Left kidney (tissue), 2 donors: ENCODE measurements around the gene URB1. TPM values are rescaled to one million over a fixed set of nuclear protein-coding genes. Genes with fewer than 3 reads are reported as not detected.
"Not testable (repeated sequence)": the region's sequence is repeated elsewhere in the genome, so short reads cannot be mapped to it uniquely, and the experiment has no call there.

Experiments used
- DNase-seq: peaks from one replicate; pipeline ENCODE4 v3.0.0-alpha.2; 2013
- polyA plus RNA-seq: library from polyadenylated mRNA; unstranded; fragments of 120-200 nt; gene quantifications from one replicate; pipeline ENCODE4 v1.2.1, GENCODE V29; 2013; ENCODE audit not compliant: insufficient read length

Gene URB1
- polyA plus RNA-seq, 1 donor = 14.9 TPM

DNA sequence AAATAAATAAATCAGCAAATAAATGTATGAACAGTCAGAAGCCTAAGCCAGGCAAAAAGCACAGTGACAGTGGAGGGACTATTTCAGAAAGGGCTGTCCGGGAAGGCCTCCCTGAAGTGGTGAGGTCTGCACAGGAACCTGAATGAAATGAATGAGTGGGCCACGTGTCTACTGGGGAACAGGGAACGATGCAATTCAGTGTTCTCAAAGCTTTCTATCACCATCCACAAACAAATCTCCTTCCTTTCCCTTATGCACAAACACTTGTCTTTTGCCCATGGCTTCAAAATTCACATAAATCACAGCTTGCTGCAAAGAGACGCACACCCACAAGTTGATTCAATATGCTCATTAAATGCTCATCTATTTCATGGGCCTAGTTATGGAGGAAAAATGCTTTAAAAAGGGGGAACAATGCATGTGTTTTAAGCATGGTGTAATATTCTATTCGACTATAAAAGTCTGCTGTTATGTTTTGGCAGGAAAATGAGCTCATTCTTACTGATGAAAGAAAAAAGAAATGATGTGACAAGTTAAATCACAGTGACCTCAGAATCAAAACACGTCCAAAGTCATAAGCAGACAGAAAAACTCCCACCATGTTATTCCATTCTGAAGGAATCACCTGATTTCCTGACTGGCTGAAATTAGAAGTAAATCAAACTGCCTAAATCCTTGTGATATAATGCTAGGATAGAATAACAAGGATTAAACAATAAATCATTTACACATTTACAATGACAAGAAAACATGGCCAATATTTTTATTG is 21.6 kb downstream of the URB1 start:
- DNase-seq = no peak

- DNase-seq = not testable (repeated sequence)
Observed at GRCh38 chr21:32368961-32369360, 23.9 kb downstream of the URB1 start.

DNA sequence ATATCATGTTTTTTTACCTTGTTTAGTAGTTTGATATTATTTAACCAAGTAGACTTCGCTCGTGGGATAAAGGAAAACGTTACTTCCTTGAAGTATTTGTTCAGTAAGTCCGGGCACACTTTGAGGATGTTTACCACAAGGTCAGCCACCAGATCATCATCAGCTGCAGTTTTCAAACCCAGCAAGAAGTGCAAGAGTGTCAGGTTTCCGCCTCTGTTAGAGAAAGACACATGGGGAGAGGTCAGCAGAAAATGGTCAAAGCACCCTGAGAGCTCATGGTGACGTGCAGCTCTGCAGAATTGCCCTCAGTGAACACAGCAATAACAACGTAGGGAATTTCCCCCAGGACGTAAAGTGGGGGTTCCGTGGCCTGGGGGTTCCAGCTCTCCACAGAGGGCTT is 24.4 kb downstream of the URB1 start:
- DNase-seq = no peak

DNA sequence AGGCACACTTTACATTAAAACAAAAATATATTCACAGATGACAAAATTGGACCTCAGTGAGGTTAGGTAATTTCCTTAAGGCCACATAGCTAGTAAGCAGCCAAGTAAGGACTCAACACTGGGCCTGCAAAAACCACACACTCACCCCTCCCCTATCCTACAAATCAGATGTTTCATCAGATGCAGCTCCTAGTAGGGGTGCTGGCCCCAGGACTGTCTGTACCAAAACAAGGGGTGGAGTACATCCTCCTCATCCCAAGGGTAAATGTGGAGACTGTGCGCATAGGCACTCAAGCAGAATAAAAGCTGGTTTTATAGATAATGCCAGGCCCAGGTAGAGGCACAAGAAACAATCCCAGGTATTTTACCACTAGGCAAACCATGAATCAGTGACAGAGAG is 25.7 kb downstream of the URB1 start:
- DNase-seq = no peak

DNA sequence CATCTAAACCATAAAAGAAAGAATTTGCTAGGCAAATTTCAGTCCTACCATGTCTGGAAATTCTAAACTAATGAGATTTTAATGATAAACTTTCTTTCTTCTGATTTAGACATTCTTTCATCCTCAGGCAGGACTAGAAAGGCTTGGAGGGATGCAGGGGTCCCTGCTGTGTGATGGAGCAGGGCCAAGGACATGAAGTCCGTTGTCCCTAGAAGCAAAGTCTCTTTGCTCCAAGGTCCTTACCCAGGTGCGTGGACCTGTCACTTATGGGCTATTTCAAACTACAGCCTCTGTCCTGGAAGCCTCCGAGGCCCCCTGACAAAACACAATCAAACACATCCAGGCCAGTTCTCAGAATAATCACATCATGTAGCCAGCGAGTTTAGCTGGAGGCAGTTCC is 26.6 kb downstream of the URB1 start:
- no peak for DNase-seq

DNA sequence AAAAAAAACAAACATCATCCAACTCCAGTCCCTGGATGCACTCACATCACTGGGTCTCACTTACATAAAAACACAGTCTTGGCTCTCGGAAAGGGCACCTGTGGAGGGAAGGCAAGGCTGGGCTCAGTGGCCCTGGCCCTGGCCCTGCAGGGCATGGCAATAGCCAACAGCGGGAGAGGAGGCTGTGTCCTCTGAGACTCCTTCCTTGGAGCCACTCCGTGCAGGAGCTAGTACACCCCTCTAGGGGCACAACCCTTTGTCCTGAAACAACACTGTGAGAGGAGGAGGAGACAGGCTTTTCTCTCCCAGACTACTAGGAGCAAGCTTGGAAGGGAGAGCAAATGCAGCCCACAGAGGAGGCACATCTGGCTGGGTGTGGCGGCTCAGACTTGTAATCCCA is 28.0 kb downstream of the URB1 start:
- no peak for DNase-seq

DNA sequence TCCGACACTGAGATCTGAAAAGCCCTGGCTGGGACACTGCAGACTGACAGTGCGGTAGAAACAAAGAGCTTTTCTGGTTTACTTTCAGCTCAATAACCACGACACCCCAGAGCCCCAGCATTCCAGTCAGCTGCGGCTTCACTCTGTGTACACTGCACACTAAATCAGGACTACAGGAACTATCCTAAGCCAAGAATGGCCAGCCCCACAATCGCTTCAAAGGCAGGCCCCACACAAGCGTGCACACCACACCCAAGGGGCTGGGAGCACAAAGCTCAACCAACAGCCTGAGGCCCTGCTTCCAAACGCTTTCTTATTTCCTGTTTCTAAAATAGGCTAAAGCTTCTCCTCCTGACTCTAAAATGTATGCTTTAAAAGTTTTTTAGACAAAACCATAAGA is 28.4 kb downstream of the URB1 start:
- no peak for DNase-seq

- DNase-seq = no peak
Observed at GRCh38 chr21:32360401-32360975, 32.3 kb downstream of the URB1 start.

DNA sequence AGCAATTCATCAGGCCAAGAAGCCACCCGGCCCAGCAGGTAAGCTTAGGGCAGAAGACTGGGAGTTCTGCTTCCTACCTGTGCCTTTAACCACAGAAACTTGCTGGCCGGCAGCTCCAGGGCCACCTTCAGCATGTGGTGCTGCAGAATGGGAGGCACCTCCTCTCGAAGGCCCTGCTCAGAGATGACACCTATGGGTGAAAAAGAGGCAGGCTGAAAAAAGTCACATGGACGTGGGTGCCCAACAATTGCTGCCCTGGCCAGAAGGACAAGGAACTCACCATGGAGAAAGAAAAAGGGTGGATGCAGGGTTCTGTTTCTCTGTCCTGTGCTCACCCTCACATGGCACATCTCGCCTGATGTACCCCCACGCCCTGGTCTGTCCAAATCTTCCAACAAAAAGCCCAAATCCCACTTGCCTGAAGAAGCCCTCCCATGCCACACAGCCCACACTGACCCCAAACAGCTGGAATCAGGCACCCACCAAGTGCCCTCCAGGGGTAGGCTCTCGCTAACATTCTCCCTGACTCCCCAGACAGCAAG is 33.0 kb downstream of the URB1 start:
- DNase-seq = no peak

- no peak for DNase-seq
Observed at GRCh38 chr21:32356874-32357395, 35.9 kb downstream of the URB1 start.

DNA sequence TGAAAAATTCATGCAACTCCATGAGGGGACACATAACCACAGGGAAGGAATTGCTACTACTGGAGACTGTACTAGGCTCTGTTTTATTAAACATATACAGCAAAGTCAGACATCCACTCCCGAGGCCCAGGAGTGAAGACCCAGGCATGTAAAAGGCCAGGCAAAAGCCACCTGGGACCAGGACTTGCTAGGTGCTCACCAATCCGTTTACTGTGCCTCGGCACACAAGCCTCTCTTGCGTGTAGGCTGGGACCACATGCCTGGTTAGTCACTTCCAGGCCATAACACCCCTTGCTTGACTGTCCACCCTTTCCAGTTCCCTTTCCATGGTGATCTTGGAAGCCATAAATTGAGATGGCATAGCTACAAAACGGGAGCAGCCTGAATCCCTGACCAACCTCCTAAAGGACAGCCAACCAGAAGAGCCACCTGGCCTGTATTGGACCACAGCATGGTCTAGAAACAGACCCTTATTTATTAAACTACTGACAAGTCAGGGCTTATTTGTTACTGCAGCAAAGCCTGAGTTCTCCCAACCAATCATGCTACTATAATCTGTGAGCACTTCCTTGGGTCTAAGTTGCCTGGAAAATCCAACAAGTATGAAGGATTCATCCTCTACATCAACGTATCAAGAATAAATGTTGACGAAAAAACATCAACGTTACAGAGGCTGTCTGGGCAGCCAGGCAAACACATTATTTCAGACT is 39.7 kb downstream of the URB1 start:
- no peak for DNase-seq

GRCh38 chr21:32352526-32352925 is 40.3 kb downstream of the URB1 start:
- DNase-seq = no peak

GRCh38 chr21:32351428-32351827 is 41.4 kb downstream of the URB1 start:
- no peak for DNase-seq

- DNase-seq = no peak
Observed at GRCh38 chr21:32350981-32351380, 41.8 kb downstream of the URB1 start.

DNA sequence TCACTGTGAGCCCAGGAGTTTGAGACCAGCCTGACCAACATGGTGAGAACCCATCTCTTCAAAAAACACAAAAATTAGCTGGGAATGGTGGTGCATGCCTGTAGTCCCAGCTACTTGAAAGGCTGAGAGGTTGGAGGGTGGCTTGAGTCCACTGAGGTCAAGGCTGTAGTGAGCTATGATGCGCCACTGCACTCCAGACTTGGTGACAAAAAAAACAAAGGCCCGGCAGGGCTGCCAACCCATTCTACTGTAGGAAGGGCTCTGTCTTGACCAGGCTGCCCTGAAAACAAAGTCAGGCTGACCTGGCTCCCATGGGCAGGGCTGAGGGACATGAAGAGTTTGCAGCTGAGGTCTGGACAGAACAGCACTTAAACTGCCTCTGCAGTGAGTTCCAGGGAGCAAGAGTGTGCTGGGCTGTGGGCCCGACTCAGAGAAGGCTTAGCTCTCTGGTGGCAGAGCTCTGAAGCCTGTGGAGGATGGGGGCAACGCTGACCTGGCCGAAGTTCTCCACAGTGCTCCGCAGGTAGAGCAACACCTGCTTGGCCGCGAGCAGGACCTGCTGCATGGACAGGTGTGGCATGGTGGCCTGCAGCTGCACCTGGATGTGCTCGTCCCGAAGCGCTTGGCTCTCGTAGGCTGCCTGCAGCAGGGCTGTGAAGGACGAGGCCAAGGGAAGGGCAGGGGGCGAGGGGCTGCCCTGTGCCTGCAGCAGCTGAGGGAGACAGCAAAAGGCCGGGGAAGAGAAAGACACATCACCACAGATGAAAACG is 42.4 kb downstream of the URB1 start:
- DNase-seq = no peak

- DNase-seq = no peak
Observed at GRCh38 chr21:32349333-32349944, 43.4 kb downstream of the URB1 start.

GRCh38 chr21:32348604-32349332 is 44.0 kb downstream of the URB1 start:
- no peak for DNase-seq

DNA sequence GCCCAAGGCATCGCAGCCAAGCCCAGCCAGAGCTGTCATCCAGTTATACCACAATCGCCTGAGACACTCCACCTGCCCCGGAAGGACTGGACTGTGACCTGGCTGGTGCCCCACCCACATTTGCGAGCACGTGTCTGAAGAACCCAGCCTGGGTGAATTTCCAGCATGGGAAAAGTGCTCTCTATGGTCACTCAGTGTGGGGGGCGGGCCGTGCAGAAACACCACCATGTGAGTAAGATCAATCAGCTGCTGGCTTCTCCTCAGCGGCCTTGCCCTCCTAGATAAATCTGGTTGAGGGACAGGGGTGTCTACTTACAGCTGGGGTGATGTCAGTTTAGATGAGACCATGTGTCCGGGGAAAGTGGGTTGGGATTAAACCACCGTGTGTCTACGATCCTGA is 44.8 kb downstream of the URB1 start:
- DNase-seq = no peak

DNA sequence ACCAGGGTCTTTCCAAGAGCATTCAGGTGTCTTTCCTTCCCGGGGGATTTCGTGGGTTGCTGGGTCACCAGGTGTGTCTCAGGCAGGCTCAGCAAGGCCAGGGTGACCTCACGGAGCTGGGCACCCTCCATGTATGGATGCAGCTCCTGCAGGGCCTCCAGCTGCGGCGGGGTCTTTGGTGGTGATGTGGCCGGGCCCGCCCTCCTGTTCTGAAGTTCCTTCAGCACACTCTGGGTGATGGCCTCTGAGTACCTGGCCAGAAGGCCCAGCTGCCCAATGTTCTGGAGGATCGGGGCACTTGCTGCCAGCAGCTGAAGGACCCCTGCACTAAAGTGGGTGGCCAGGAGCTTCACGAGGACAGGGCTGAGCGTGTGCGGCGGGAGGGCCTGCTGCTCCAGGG is 45.5 kb downstream of the URB1 start:
- DNase-seq = no peak

DNA sequence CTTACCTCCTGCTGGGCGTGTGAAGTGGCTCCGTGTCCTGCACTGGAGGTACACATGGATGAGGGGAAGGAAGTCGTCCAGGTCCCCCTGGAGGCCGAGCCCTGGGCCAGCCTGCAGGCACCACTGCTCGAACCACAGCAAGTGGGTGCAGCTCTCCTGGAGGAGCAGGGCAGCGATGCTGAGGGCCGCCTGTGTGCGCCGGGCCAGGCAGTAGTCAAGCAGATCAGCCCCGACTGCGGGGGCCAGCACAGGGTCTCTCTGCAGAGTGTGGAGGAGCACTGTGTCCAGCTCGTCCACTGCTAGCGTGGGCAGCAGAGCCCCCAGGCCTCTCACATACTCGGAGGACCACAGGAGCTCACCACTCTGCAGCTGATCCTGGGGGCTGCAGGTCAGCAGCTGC is 45.9 kb downstream of the URB1 start:
- DNase-seq = no peak
